GM19351 (cell line): Measurements from ENCODE around the gene AARS2.

Source experiments
- ATAC-seq: cut with Tn5 transposase; IDR thresholded peaks from one replicate; pipeline ENCODE4 v1.9.1; 2021; ENCODE audit warnings: mild to moderate bottlenecking, moderate library complexity; ENCODE audit not compliant: unreplicated experiment

AARS2 gene

GRCh38 chr6:44250718-44251123 is 62.4 kb downstream of the AARS2 start:
- ATAC-seq: no peak

DNA sequence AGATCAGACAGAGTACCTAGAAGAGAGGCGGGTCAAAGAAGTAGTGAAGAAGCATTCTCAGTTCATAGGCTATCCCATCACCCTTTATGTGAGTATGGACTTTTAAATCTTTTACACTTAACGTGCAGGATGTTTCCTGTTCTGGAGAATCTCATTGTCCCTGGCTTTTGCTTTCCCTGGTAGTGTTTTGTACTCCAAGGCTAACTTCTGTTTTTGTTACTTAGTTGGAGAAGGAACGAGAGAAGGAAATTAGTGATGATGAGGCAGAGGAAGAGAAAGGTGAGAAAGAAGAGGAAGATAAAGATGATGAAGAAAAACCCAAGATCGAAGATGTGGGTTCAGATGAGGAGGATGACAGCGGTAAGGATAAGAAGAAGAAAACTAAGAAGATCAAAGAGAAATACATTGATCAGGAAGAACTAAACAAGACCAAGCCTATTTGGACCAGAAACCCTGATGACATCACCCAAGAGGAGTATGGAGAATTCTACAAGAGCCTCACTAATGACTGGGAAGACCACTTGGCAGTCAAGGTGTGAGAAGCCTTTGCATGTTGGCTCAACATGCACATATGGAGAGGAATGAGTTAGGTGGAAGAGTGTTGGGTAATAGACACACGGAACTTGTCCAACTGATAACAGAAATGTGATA is 63.0 kb downstream of the AARS2 start:
- ATAC-seq: no peak
